ENCODE data around the gene RRAGC. TPM values are rescaled to one million over a fixed set of nuclear protein-coding genes. Genes with fewer than 3 reads are reported as not detected.

Gene RRAGC
- total and polyA plus RNA-seq, 9 donors = 11.4 to 37.5 (median 24.2) TPM

- no peak overlapping the region for H3K4me3 ChIP-seq
- no peak for DNase-seq
- intact Hi-C loops (cut with DNase I) = no loop called here
- H3K9me3 ChIP-seq = no peaks in the 10 kb centered on the region
- H3K4me1 ChIP-seq (ENCODE audit: insufficient read depth) = peaks cover 2% of the 10 kb centered on the region
- no peaks in the 10 kb centered on the region for H3K36me3 ChIP-seq
- no peak for TF ChIP-seq POLR2A (IDR thresholded peaks at IDR 0.05)
- no peak for TF ChIP-seq EP300 (IDR thresholded peaks at IDR 0.05)
- TF ChIP-seq, protein P1, sequence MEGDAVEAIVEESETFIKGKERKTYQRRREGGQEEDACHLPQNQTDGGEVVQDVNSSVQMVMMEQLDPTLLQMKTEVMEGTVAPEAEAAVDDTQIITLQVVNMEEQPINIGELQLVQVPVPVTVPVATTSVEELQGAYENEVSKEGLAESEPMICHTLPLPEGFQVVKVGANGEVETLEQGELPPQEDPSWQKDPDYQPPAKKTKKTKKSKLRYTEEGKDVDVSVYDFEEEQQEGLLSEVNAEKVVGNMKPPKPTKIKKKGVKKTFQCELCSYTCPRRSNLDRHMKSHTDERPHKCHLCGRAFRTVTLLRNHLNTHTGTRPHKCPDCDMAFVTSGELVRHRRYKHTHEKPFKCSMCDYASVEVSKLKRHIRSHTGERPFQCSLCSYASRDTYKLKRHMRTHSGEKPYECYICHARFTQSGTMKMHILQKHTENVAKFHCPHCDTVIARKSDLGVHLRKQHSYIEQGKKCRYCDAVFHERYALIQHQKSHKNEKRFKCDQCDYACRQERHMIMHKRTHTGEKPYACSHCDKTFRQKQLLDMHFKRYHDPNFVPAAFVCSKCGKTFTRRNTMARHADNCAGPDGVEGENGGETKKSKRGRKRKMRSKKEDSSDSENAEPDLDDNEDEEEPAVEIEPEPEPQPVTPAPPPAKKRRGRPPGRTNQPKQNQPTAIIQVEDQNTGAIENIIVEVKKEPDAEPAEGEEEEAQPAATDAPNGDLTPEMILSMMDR (IDR thresholded peaks at IDR 0.05) = no peak
- WGBS, 3 donors = 2 to 4% (median 2%) methylated on average over 61 to 81 of the region's 81 CpGs
- H3K27ac ChIP-seq = no peak overlapping the region
- H3K27me3 ChIP-seq = no peaks in the 10 kb centered on the region
Observed at GRCh38 chr1:38804062-38804886, 55.3 kb downstream of the RRAGC start.

DNA sequence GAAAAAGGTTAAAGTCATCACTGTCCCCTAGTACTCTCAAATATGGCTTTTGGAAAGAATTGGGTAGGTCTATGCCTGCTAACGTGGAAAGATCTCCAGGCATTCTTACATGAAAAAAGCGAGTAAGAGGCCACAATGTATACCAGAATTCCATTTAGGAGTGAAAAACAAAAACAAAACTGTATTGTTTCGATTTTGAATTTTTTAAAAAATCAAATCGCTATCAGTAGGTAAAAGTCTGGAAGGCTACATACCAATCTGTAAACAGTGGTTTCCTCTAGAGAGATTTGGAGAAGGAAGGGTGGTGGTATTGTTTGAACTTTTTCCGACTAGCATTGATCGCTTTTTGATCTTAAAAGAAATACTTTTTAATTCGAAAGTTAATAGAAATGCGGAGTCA lies 55.9 kb downstream of the RRAGC start:
- intact Hi-C loops (cut with DNase I) = no loop called here
- no peak for DNase-seq
- Histone ChIP-seq H3K4me1 (ENCODE audit: insufficient read depth) (peaks cover 2% of the 10 kb centered on the region), H3K9me3 (no peaks in the 10 kb centered on the region), H3K27me3 (no peaks in the 10 kb centered on the region), H3K27ac (no peak overlapping the region), H3K4me3 (no peak overlapping the region), H3K36me3 (no peaks in the 10 kb centered on the region)
- 7 to 11% (median 11%) methylated on average over 8 of the region's 8 CpGs for WGBS, 3 donors
- TF ChIP-seq EP300 (IDR thresholded peaks at IDR 0.05) = no peak
- TF ChIP-seq, protein P1 (IDR thresholded peaks at IDR 0.05) = no peak
- no peak for TF ChIP-seq POLR2A (IDR thresholded peaks at IDR 0.05)

GRCh38 chr1:38800720-38801671 lies 58.6 kb downstream of the RRAGC start:
- Histone ChIP-seq H3K27ac (no peak overlapping the region), H3K4me3 (no peak overlapping the region), H3K27me3 (no peaks in the 10 kb centered on the region), H3K9me3 (no peaks in the 10 kb centered on the region), H3K4me1 (ENCODE audit: insufficient read depth) (peaks cover 2% of the 10 kb centered on the region), H3K36me3 (no peaks in the 10 kb centered on the region)
- TF ChIP-seq, protein P1 (IDR thresholded peaks at IDR 0.05) = no peak
- TF ChIP-seq EP300 (IDR thresholded peaks at IDR 0.05) (no peak), POLR2A (IDR thresholded peaks at IDR 0.05) (no peak)
- intact Hi-C loops (cut with DNase I) = no loop called here
- DNase-seq = no peak
- WGBS, 3 donors = 82 to 86% (median 83%) methylated on average over 16 of the region's 16 CpGs

DNA sequence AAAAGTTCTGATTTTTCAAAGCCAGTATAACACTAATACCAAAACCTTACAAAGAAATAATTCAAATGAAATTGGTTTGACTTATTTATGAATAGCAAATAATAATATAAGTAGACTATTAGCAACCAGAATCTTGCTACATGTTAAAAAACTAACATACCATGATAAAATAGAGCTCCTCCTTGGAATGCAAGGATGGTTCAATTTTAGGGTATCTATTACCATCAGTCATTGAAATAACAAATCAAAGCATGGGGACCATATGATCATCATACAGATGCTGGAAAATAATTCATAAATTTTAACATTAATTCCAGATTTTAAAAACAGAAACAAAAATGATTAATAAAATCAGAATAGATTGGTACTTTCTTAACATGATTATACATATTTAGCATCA lies 66.3 kb downstream of the RRAGC start:
- Histone ChIP-seq H3K27me3 (no peaks in the 10 kb centered on the region), H3K4me1 (ENCODE audit: insufficient read depth) (no peaks in the 10 kb centered on the region), H3K9me3 (peaks cover 0 to 6% of the 10 kb centered on the region in 2 donors), H3K36me3 (no peaks in the 10 kb centered on the region), H3K27ac (no peak overlapping the region), H3K4me3 (no peak overlapping the region)
- no peak for DNase-seq
- TF ChIP-seq POLR2A (IDR thresholded peaks at IDR 0.05) (no peak), EP300 (IDR thresholded peaks at IDR 0.05) (no peak)
- TF ChIP-seq, protein P1 (IDR thresholded peaks at IDR 0.05) = no peak
- intact Hi-C loops (cut with DNase I) = no loop called here
